Muscle of arm (tissue), 12 donors: ENCODE measurements around the gene E2F7. TPM values are rescaled to one million over a fixed set of nuclear protein-coding genes. Genes with fewer than 3 reads are reported as not detected.
A peak's percentile ranks its signal among the peaks of the same experiment; 100 is the strongest.

Experiments
- DNase-seq: peaks from one replicate; pipeline ENCODE4 v3.0.0-alpha.2; 2013
- polyA plus RNA-seq, 12 donors: library from polyadenylated mRNA; unstranded; fragments of 120-200 nt; gene quantifications; one replicate each; pipeline ENCODE4 v1.2.1, GENCODE V29; 2013; ENCODE audit not compliant: insufficient read length in 12 of 12

Gene E2F7
- polyA plus RNA-seq, 12 donors = 2.3 to 13.7 (median 4.3) TPM; not detected in 1

DNA sequence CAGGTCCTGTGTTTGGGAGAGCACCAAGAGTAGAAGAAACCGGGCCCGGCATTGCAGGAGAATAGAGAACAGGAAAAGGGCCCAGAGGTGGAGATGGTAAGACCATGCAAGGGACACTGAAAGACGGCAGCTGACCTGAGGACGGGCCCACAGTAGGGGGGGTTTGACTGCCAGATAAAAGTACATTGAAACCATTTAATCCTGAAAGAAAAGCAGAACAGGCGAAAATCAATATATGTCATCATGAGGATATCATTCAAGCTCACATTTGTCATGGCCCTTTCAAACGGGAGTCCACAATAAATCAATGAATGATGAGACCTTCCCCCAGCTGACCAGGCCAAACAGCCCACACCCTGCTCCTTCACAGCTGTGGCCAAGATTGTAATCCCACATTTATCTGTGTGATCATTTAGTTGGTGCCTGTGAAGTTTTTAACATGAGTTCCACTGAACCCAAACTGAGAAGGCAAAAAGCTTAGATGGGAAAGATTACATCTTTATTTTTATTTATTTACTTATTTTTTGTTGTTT is 39.5 kb downstream of the E2F7 start:
- no peak for DNase-seq

DNA sequence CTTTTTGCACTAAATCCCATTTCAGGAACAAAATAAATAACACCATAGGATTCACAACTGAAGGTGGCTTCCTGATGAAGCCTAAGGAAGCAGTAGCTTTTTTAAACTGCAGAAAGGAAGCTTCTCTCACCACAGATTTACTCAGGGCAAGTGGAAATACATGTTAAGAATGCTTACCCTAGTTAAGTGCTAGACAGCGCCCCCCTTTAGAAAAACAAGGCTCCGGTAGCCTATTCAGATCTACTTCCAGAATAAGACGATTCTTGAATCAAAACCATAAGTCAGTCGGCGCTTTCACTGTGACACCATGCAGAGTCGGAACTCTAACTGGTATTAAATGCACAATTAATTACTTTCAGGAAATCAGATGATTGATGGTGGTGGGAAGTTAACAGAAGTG is 41.9 kb downstream of the E2F7 start:
- no peak for DNase-seq

DNA sequence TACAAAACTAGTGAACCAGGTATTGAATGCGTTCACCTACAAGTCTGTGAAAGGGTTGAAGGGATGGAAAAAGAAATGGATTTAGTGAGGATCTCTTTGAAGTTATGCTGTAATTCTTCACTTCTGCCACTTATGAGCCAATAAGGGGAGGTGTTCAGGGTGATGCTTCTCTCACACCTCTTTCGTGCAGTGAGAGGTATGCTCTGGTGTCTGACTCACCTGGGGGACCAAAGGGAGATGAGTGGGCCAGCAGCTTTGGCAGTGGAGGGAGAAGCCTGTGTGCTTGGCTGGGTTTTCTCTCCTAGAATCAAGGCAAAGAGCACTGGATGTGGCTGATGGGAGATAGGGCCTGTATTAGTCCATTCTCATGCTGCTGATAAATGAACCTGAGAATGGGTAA is 45.4 kb downstream of the E2F7 start:
- DNase-seq = no peak

DNA sequence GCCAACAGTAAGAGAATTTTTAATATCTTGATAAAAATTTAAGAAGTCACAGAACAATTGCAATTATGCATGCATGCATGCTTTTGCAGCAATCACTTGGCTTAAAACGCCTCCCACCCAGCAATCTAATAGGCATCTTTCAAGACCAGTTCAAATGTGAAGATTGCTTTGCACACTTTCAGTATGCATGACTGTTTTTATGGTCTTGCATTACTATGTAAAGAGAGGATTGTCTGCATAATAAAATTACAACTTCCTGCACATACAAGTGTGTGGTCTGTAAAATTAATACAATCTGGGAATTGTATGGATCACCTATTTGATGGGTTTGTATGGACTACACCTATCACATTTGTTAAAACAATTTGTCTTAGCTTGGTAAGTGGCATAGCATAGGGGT is 48.8 kb downstream of the E2F7 start:
- no peak for DNase-seq

- DNase-seq = no peak
Observed at GRCh38 chr12:77013091-77013490, 52.3 kb downstream of the E2F7 start.

DNA sequence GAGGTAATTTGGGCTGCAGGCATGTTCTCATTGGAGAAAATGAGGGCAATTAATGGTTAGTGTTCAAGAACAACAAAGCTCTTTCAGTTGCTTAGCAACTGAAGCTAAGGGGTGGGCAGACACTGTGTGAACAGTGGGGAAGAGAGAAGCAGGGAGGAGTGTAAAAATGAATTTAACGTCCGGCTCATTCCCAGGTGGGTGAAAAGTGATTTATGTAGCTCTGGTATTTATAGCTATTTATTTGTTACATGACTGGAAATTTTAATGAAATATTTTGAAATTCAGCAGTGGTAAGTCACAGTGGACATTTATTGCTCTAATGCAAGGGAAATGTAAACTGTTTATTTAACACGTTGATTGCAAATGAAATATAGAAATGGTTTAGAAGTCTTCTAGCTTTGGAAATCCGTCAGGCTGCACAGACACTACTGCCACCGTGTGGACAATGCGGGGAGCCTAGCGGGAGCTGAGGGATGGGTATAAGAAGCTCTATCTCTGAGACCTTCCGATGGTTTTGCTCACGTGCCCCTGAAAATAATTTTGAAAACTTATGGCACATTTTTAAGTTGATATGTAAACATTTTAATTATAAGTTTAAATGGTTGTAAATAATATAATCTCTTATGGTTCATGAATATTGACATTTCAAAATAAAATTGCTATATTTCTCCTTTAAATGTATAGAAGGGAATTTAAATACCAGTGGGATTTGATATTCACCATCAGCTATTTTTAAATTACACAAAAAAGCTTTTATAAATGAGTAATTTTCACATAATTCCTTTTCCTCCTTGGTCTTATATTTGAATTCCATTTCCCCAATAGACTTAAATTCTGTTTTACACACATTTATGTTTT is 54.4 kb downstream of the E2F7 start:
- peak; percentile 86 for DNase-seq

DNA sequence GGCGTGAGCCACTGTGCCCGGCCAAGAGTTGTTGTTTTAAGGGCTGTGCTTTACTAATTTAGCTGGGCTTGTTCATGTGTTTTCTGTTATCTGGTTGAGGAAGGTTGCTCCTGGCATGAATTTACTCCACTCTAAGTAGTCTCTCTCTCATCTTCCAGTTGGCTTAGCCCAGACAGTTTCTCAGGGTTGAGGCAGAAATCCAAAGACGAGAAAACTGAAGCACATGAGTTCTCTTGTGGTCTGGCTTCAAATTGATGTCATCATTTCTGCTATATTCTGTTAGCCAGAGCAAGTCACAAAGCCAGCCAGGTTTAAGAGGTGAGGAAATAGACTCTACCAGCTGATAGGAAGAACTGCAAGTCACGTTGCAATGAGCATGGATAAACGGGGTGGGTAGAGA is 57.9 kb downstream of the E2F7 start:
- peak; percentile 28 for DNase-seq

GRCh38 chr12:77005611-77006098 is 59.7 kb downstream of the E2F7 start:
- DNase-seq = no peak

GRCh38 chr12:77003914-77004313 is 61.5 kb downstream of the E2F7 start:
- DNase-seq = no peak

DNA sequence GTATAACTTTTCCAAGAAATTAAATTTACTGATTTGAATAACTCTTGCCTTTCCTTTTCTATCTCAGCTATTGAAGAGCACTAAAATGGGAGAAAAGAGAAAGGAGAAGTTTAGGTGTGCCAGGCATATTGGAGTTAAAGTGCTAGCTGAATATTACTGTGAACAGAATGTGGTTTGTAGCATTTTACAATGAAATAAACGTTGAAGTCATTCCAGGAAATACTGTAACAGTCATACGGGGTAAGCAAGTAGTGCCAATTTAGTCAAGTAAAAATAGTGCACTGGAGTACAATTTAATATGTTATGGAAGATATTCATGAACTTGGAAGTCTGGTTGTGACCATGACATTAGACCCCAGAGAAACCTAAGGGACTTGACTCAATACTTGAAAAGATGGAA is 62.1 kb downstream of the E2F7 start:
- peak; percentile 27 for DNase-seq

- DNase-seq = no peak
Observed at GRCh38 chr12:77002382-77002781, 63.0 kb downstream of the E2F7 start.

- no peak for DNase-seq
Observed at GRCh38 chr12:77001276-77001675, 64.1 kb downstream of the E2F7 start.

DNA sequence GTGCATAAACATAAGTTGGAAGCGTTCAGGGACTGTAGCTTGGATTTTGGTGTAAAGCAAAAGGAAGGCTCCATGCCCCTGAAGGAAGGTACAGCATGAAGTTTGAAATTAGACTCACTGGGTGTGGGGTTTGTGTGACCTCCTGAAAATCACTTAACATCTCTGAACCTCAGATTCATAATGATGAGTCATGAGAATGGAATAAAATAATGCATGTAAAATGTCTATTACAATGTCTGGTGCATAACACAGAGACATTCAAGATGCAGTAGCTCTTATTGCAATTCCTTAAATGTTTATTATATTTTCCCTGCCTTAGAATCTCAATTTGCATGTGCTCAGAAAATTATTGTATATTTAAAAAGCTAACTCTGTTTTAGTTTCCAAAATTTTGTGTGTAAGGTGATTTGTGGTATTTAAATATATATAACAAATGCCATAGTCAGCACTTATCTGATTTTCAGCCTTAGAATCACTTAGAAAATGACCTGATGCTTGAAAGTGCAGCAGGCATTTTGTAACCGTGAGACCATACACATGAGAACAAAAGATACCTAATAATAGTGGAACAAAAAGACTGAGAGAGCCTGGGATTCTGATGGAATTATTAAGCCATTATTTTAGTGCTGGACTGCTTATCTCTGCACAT is 66.3 kb downstream of the E2F7 start:
- DNase-seq = no peak

- no peak for DNase-seq
Observed at GRCh38 chr12:76998386-76998785, 67.0 kb downstream of the E2F7 start.

GRCh38 chr12:76997011-76997780 is 68.2 kb downstream of the E2F7 start:
- DNase-seq = no peak

DNA sequence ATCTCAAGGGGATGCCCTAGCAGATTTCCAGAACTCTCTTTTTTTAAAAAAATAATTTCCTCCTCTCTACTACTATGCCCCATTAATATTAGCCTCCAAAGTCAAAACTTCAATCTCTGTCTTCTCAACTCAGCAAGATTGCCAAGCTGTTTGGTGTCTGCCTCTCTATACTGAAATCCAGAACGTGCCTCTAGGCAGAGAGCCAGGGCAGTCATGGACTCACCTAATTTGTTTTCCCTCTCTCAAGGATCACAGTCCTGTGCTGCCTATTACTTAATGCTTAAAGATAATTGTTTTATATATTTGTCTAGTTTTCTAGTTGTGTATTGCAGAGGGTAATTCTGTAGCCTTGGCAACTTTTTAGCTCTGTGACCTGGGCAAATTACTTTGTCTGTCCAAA is 74.7 kb downstream of the E2F7 start:
- no peak for DNase-seq

DNA sequence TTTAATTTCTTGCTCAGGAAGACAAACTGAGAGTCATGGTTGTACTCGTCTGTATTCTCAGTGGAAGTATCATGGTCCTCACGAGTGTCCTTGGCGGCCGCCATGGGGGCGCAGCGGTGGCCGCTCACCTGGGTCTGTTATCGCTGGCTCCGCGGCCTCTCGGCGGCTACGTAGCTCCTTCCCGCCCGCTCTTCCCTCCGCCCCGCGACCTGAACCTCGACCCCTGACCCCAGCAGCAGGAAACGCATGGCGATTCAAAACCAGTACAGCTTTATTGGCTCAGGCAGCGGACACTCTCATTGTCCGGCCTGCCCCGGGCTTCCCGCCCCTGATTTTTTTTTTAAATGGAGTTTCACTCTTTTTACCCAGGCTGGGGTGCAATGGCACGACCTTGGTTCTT is 80.8 kb downstream of the E2F7 start:
- DNase-seq = no peak

GRCh38 chr12:76983420-76983819 is 81.9 kb downstream of the E2F7 start:
- no peak for DNase-seq

- no peak for DNase-seq
Observed at GRCh38 chr12:76980196-76980595, 85.2 kb downstream of the E2F7 start.

DNA sequence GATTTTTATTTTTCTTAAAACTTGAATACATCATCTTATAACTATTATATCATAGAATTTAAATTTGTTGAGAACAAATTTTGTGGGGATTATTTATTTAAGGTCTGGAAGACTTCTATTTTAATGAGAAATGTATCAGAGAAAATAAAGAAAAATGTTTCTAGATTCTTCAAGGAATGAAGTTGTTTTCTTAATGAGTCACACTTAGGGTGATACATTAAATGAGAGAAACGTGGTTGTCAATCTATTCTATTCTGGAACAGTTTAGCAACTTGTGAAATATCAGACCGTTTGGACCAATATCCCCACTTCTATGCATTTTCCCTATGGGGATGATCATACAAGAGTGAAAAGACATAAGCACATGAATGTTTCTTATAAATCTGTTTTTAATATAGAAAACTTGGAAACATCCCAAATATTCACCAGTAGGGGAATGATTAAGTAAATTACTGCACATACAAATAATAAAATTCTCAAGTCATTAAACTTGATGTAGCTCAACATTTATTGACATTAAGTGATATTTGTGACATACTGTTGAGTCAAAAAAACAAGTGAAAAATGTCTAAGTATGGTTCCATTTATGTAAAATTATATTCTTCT is 88.5 kb downstream of the E2F7 start:
- peak; percentile 16 for DNase-seq
